Measurements from ENCODE around the gene SCO1. TPM values are rescaled to one million over a fixed set of nuclear protein-coding genes. Genes with fewer than 3 reads are reported as not detected.

SCO1 gene
- total and polyA plus RNA-seq, 2 of the 4 experiments (the other 2 are of a cell fraction): 17.0 to 21.7 TPM

DNA sequence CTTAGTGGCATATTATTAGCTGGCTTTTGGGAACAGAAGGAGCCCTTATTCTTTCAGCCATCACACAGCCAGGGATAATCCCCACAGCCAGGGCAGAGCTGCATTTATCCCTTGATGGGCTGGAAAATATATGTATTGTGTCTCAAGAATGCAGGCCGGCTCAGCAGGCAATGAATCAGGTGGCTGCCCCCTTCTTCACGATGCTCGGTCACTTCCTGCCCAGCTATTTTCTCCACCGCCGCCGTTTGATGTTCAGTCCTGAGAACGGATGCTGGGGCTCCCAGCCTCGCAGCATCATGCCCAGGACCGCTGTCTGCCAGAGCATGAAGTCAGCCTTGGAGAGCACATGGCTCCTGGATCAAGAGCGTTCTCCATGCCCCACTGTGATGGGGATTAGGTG, 35.9 kb downstream of the SCO1 start:
- H3K18ac ChIP-seq (ENCODE audit: low read depth, low read length): no peak overlapping the region
- intact Hi-C loops (cut with micrococcal nuclease) (no loop called here), dilution Hi-C loops (cut with HindIII; ENCODE audit: low sequenced_read_pairs, unreplicated experiment) (no loop called here), in situ Hi-C loops (cut with MboI; ENCODE audit: low sequenced_read_pairs) (loop anchor here (10.0 to 25.0 kb wide), 2 partner anchors 63 to 1326 kb away; partner anchors contain the start of gene ZNF18)
- no peak overlapping the region for H4K91ac ChIP-seq (ENCODE audit: insufficient read depth, low read depth, low read length)
- ATAC-seq (ENCODE audit: low read depth) (no peak), DNase-seq (no peak)
- no peak overlapping the region for H2BK15ac ChIP-seq (ENCODE audit: low read depth, low read length)
- no peak overlapping the region for H3K23ac ChIP-seq (ENCODE audit: low read depth, low read length)
- H4K8ac ChIP-seq (ENCODE audit: low read depth in 2 of 2, low read length in 2 of 2): no peak overlapping the region
- 92% methylated on average over 9 of the region's 10 CpGs; no CpG with 5 or more reads in 1 of the 2 experiments for WGBS, 2 experiments (ENCODE audit: extremely low coverage in 2 of 2, insufficient read length in 1 of 2)
- H3K9ac ChIP-seq (ENCODE audit: low read depth, low read length): no peak overlapping the region
- no peak overlapping the region for H2BK120ac ChIP-seq (ENCODE audit: low read depth, low read length)
- BruUV-seq (replicated peaks): no TSS peak
- H2BK20ac ChIP-seq (ENCODE audit: low read depth, low read length): no peak overlapping the region
- no peak overlapping the region for H2BK5ac ChIP-seq (ENCODE audit: low read depth, low read length, poor library complexity, severe bottlenecking)
- ChIA-PET CTCF (interaction anchor here (1.4 kb wide), 1 partner anchor 15 kb away, joined by 4 read pairs; no protein-coding TSS in a partner anchor), POLR2A (ENCODE audit: unreplicated experiment) (no interaction called here)
- H3K9me1 ChIP-seq (ENCODE audit: insufficient read depth, low read length): no peaks in the 10 kb centered on the region; the same call in 1 of the 2 replicates
- no peak overlapping the region for H3K27ac ChIP-seq (ENCODE audit: insufficient read depth, low read length)
- no peak overlapping the region for H3K4me3 ChIP-seq (ENCODE audit: insufficient read depth, low read depth, low read length)
- H3K9me3 ChIP-seq (ENCODE audit: control insufficient read depth, insufficient read depth, low read length): no peaks in the 10 kb centered on the region
- no peak overlapping the region for H3K14ac ChIP-seq (replicated peaks; ENCODE audit: low read depth, low read length)
- TF ChIP-seq SMC3 (IDR thresholded peaks at IDR 0.05; ENCODE audit: low read depth, low read length) (no peak), MAFK (IDR thresholded peaks at IDR 0.05; ENCODE audit: low read depth, low read length) (no peak), NFE2L2 (IDR thresholded peaks at IDR 0.05; ENCODE audit: low read depth, low read length) (no peak), RAD21 (IDR thresholded peaks at IDR 0.05; ENCODE audit: low read length) (no peak)
- TF ChIP-seq, protein P1, sequence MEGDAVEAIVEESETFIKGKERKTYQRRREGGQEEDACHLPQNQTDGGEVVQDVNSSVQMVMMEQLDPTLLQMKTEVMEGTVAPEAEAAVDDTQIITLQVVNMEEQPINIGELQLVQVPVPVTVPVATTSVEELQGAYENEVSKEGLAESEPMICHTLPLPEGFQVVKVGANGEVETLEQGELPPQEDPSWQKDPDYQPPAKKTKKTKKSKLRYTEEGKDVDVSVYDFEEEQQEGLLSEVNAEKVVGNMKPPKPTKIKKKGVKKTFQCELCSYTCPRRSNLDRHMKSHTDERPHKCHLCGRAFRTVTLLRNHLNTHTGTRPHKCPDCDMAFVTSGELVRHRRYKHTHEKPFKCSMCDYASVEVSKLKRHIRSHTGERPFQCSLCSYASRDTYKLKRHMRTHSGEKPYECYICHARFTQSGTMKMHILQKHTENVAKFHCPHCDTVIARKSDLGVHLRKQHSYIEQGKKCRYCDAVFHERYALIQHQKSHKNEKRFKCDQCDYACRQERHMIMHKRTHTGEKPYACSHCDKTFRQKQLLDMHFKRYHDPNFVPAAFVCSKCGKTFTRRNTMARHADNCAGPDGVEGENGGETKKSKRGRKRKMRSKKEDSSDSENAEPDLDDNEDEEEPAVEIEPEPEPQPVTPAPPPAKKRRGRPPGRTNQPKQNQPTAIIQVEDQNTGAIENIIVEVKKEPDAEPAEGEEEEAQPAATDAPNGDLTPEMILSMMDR (conservative IDR thresholded peaks at IDR 0.05; ENCODE audit: low read depth, low read length): no peak
- no peak overlapping the region for H2AFZ ChIP-seq (replicated peaks; ENCODE audit: low read length, poor library complexity)
- H3K4ac ChIP-seq (ENCODE audit: low read depth, low read length): no peak overlapping the region
- no peak overlapping the region for H4K5ac ChIP-seq (ENCODE audit: low read depth, low read length)
- H4K20me1 ChIP-seq (ENCODE audit: insufficient read depth, low read length): no peaks in the 10 kb centered on the region
- H3K56ac ChIP-seq (ENCODE audit: extremely low read depth, insufficient read depth, low read length): no peak overlapping the region
- no peaks in the 10 kb centered on the region for H3K36me3 ChIP-seq (ENCODE audit: control insufficient read depth, insufficient read depth, low read length)
- no peak overlapping the region for H3K4me2 ChIP-seq (ENCODE audit: low read depth, low read length)
- no peak overlapping the region for H2AK5ac ChIP-seq (ENCODE audit: low read depth, low read length)
- no peaks in the 10 kb centered on the region for H3K4me1 ChIP-seq (ENCODE audit: control insufficient read depth, insufficient read depth, low read length)
- no peaks in the 10 kb centered on the region for H3K27me3 ChIP-seq (ENCODE audit: control insufficient read depth, insufficient read depth, low read length)
- H2AK9ac ChIP-seq (replicated peaks; ENCODE audit: low read depth, low read length, poor library complexity): no peak overlapping the region
- H3K79me1 ChIP-seq (ENCODE audit: low read depth in 1 of 2, low read length in 2 of 2): no peaks in the 10 kb centered on the region
